ENCODE data around the gene PCSK9. TPM values are rescaled to one million over a fixed set of nuclear protein-coding genes. Genes with fewer than 3 reads are reported as not detected.
"Not testable (repeated sequence)": the region's sequence is repeated elsewhere in the genome, so short reads cannot be mapped to it uniquely, and the experiment has no call there.

PCSK9 gene
- total RNA-seq, 4 donors from 2014 or later, result 0.07 TPM; not detected in 3

DNA sequence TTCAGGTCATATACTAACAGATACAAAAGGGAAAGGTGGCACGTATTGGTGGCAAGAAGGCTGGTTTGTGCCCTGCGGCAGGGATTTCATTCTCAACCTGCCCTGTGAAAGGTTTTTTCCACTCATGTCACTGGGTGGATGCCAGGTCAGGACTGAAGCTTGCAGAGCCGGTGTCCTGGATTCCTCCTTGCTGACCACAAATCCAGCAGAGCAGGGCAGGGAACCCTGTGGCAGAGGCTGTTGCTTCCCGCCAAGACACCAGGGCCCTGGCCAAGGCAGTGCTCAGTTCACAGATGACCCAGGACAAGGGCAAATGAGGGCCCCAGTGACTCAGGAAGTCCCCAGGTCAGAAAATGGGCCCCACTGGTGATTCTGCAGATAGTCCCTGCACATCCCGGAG is 24.2 kb upstream of the PCSK9 start:
- no peak for DNase-seq
- intact Hi-C loops (cut with DNase I; ENCODE audit: low total_unique reads) (no loop called here), in situ Hi-C loops (cut with MboI; ENCODE audit: low sequenced_read_pairs in 4 of 4) (no loop called here)
- Histone ChIP-seq H3K4me1 (no peaks in the 10 kb centered on the region), H3K4me3 (no peak overlapping the region), H3K27me3 (no peaks in the 10 kb centered on the region), H3K9me3 (no peaks in the 10 kb centered on the region), H3K27ac (no peak overlapping the region), H3K36me3 (no peaks in the 10 kb centered on the region)
- TF ChIP-seq POLR2A (IDR thresholded peaks at IDR 0.05), result no peak
- TF ChIP-seq, protein P1, sequence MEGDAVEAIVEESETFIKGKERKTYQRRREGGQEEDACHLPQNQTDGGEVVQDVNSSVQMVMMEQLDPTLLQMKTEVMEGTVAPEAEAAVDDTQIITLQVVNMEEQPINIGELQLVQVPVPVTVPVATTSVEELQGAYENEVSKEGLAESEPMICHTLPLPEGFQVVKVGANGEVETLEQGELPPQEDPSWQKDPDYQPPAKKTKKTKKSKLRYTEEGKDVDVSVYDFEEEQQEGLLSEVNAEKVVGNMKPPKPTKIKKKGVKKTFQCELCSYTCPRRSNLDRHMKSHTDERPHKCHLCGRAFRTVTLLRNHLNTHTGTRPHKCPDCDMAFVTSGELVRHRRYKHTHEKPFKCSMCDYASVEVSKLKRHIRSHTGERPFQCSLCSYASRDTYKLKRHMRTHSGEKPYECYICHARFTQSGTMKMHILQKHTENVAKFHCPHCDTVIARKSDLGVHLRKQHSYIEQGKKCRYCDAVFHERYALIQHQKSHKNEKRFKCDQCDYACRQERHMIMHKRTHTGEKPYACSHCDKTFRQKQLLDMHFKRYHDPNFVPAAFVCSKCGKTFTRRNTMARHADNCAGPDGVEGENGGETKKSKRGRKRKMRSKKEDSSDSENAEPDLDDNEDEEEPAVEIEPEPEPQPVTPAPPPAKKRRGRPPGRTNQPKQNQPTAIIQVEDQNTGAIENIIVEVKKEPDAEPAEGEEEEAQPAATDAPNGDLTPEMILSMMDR (IDR thresholded peaks at IDR 0.05 in 4 of 5, conservative IDR thresholded peaks at IDR 0.05 in 1 of 5), result no peak
- no peak for ATAC-seq

DNA sequence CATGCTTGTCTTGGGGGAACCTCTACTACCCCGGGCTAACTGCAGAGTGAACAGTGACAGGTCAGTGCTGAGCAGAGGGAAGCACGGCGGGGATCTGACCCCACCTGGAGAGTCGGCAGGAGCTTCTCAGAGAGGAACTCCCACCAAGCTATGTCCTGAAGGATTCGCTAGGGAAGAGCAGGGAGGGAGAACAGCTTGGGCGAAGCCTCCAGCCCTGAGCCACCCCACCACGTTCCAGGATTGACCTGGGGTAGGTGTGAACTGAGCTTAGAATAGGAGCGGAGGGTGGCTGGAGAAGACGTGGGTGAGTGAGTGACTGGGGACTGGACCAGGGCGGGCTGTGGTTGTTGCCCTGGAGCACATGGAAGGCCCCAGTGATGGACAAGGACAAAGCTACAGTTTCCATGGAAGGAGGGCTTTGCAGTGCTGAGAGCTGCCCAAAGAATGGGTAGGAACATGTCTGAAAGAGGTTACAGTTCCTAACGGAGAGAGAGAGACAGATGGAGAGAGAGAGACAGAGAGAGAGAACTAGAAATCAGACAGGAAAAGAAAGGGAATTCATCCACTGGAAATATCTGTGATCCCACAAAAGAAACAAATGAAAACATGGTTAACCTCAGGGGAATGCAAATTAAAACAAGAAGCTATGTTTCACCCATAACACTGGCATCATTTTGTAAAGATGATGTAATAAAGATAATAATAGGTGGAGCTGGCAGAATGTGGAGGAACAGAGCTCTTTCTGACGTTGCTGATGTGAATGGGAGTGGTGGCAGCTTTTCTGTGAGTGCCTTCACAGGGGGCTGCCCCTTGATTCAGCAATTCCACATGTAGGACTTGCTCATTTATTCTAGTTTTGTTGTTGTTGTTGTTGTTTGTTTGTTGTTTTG is 23.4 kb upstream of the PCSK9 start:
- no peak overlapping the region for H3K27ac ChIP-seq
- no peaks in the 10 kb centered on the region for H3K4me1 ChIP-seq
- no peak for DNase-seq
- no peak overlapping the region for H3K4me3 ChIP-seq
- in situ Hi-C loops (cut with MboI; ENCODE audit: low sequenced_read_pairs in 4 of 4), result no loop called here
- H3K9me3 ChIP-seq, result no peaks in the 10 kb centered on the region
- no peaks in the 10 kb centered on the region for H3K27me3 ChIP-seq
- TF ChIP-seq, protein P1 (IDR thresholded peaks at IDR 0.05 in 4 of 5, conservative IDR thresholded peaks at IDR 0.05 in 1 of 5), result no peak
- no peak for TF ChIP-seq POLR2A (IDR thresholded peaks at IDR 0.05)
- ATAC-seq, result no peak
- H3K36me3 ChIP-seq, result no peaks in the 10 kb centered on the region
- intact Hi-C loops (cut with DNase I; ENCODE audit: low total_unique reads), result no loop called here

DNA sequence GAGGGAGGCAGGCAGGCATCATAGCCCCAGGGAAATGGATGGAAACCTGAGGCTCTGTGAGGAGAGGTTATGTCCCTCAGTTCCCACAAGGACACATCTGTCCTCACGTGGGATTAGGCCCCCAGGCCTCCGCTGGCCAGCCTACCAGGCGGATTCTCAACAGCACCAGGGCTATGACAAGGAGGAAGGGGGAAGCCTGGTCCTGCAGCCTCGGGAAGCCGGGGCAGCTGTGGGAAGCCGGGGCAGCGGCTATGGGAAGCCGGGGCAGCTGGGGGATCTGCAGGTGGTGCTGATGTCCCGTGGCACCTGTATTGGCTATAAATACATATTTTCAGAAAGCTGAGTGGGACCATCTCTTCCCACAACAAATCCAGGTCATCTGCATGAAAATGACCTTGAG is 21.0 kb upstream of the PCSK9 start:
- no peaks in the 10 kb centered on the region for H3K36me3 ChIP-seq
- no peaks in the 10 kb centered on the region for H3K4me1 ChIP-seq
- TF ChIP-seq POLR2A (IDR thresholded peaks at IDR 0.05), result no peak
- TF ChIP-seq, protein P1 (IDR thresholded peaks at IDR 0.05 in 4 of 5, conservative IDR thresholded peaks at IDR 0.05 in 1 of 5), result no peak
- in situ Hi-C loops (cut with MboI; ENCODE audit: low sequenced_read_pairs in 4 of 4) (no loop called here), intact Hi-C loops (cut with DNase I; ENCODE audit: low total_unique reads) (no loop called here)
- no peaks in the 10 kb centered on the region for H3K9me3 ChIP-seq
- DNase-seq (no peak), ATAC-seq (no peak)
- H3K4me3 ChIP-seq, result no peak overlapping the region
- no peak overlapping the region for H3K27ac ChIP-seq
- no peaks in the 10 kb centered on the region for H3K27me3 ChIP-seq

DNA sequence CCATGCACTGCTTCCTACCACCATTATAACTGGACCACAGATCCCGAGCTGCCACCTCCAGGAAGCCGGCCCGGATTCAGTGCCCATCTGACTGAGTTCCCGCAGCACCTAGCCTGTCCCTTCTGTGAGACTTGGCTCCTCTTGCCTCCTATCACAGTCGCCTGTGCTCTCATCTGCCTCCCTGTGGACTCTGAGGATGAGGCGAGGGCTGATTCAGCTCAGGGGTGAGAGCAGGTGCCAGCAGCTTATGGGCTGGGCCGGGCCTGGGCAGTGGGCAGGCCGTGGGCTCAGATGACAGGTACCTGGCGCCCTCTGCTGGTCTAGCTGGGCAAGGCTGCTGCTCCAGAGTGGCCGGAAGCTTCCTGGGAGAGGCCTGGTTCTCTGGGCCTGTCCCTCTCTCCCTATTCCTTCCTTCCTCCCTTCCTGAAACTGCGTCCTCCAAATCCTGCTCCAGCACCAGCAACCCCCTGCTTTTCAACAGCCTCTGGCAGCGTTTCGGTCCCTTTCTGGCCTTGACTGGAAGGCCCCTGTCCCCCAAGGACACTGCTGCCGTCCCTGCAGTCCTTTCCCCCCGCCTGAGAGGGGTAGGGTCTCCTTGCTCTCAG is 17.3 kb upstream of the PCSK9 start:
- no peak for TF ChIP-seq POLR2A (IDR thresholded peaks at IDR 0.05)
- TF ChIP-seq, protein P1 (IDR thresholded peaks at IDR 0.05 in 4 of 5, conservative IDR thresholded peaks at IDR 0.05 in 1 of 5), result peak; percentile 63 to 86 (median 76)
- H3K36me3 ChIP-seq, result no peaks in the 10 kb centered on the region
- in situ Hi-C loops (cut with MboI; ENCODE audit: low sequenced_read_pairs in 4 of 4), result no loop called here
- H3K4me1 ChIP-seq, result no peaks in the 10 kb centered on the region
- H3K9me3 ChIP-seq, result no peaks in the 10 kb centered on the region
- DNase-seq (peak; percentile 52 to 79), ATAC-seq (peak; percentile 92 to 97)
- H3K27ac ChIP-seq, result no peak overlapping the region
- no peak overlapping the region for H3K4me3 ChIP-seq
- intact Hi-C loops (cut with DNase I; ENCODE audit: low total_unique reads), result loop anchor here (1.0 kb wide), 1 partner anchor 72 kb away; no protein-coding TSS in a partner anchor
- H3K27me3 ChIP-seq, result no peaks in the 10 kb centered on the region

DNA sequence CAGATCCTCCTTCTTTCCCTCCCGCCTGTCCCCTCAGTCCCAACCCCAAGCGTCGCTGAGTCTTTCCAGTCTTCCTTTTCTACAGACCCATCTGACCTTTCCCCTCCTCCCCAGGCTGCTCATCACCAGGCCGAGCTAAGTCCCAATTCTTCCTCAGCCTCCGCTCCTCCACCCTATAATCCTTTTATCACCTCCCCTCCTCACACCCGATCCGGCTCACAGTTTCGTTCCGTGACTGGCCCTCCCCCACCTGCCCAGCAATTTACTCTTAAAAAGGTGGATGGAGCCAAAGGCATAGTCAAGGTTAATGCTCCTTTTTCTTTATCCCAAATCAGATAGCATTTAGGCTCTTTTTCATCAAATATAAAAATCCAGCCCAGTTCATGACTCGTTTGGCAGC is 15.2 kb upstream of the PCSK9 start:
- intact Hi-C loops (cut with DNase I; ENCODE audit: low total_unique reads); ATAC-seq; DNase-seq; H3K4me1 ChIP-seq; H3K4me3 ChIP-seq; H3K27me3 ChIP-seq; H3K36me3 ChIP-seq; in situ Hi-C loops (cut with MboI; ENCODE audit: low sequenced_read_pairs in 4 of 4); H3K27ac ChIP-seq; H3K9me3 ChIP-seq: not testable (repeated sequence)

DNA sequence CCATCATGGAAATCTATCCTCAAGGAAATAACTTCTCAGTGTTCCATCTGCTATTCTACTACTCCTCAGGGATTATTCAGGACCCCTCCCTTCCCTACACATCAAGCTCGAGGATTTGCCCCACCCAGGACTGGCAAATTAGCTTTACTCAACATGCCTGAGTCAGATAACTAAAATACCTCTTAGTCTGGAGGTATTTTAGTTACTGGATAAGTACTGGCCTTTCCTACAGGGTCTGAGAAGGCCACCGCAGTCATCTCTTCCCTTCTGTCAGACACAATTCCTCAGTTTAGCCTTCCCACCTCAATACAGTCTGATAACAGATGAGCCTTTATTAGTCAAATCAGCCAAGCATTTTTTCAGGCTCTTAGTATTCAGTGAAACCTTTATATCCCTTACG is 12.7 kb upstream of the PCSK9 start:
- H3K4me1 ChIP-seq; H3K36me3 ChIP-seq; H3K9me3 ChIP-seq; H3K4me3 ChIP-seq; intact Hi-C loops (cut with DNase I; ENCODE audit: low total_unique reads); H3K27ac ChIP-seq; ATAC-seq; DNase-seq; in situ Hi-C loops (cut with MboI; ENCODE audit: low sequenced_read_pairs in 4 of 4); H3K27me3 ChIP-seq: not testable (repeated sequence)

DNA sequence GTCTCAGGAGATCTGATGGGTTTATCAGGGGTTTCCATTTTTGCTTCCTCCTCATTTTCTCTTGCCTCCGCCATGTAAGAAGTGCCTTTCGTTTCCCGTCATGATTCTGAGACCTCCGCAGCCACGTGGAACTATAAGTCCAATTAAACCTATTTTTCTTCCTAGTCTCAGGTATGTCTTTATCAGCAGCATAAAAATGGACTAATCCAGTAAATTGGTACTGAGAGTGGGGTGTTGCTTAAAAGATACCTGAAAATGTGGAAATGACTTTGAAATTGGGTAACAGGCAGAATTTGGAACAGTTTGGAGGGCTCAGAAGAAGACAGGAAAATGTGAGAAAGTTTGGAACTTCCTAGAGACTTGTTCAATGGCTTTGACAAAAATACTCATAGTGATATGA is 8.2 kb upstream of the PCSK9 start:
- H3K4me3 ChIP-seq; H3K27ac ChIP-seq; DNase-seq; in situ Hi-C loops (cut with MboI; ENCODE audit: low sequenced_read_pairs in 4 of 4); H3K36me3 ChIP-seq; ATAC-seq; H3K9me3 ChIP-seq; intact Hi-C loops (cut with DNase I; ENCODE audit: low total_unique reads); H3K4me1 ChIP-seq: not testable (repeated sequence)
- H3K27me3 ChIP-seq, result peaks cover 7 to 21% (median 17%) of the 10 kb centered on the region in 3 donors

All from gastrocnemius medialis (tissue), 4 donors.